Measurements from ENCODE around the gene PHF21B. TPM values are rescaled to one million over a fixed set of nuclear protein-coding genes. Genes with fewer than 3 reads are reported as not detected.

The PHF21B gene
- total RNA-seq, 1 donor from 2014 or later = 6.7 TPM

- peaks cover 4% of the 10 kb centered on the region for H3K27me3 Mint-ChIP-seq (ENCODE audit: insufficient read depth, low read depth)
- Histone ChIP-seq H3K4me2 (no peak overlapping the region), H3K27ac (no peak overlapping the region), H2AFZ (replicated peaks) (no peak overlapping the region), H3K4me3 (no peak overlapping the region), H3K9ac (no peak overlapping the region), H3F3A (ENCODE audit: low read depth) (no peaks in the 10 kb centered on the region), H3K9me3 (ENCODE audit: low read depth) (no peaks in the 10 kb centered on the region), H3K36me3 (no peaks in the 10 kb centered on the region), H4K20me1 (ENCODE audit: low read depth) (peaks cover 86% of the 10 kb centered on the region), H3K4me1 (no peaks in the 10 kb centered on the region), H3K27me3 (no peaks in the 10 kb centered on the region), H3K79me2 (ENCODE audit: low read depth) (peaks cover 47% of the 10 kb centered on the region)
- H3K9me3 Mint-ChIP-seq = no peaks in the 10 kb centered on the region
- no peak overlapping the region for H3K4me3 Mint-ChIP-seq
- H3K27ac Mint-ChIP-seq = no peak overlapping the region
- peaks cover 20% of the 10 kb centered on the region for H3K4me1 Mint-ChIP-seq
- peaks cover 29% of the 10 kb centered on the region for H3K36me3 Mint-ChIP-seq
- no peak for TF ChIP-seq EZH2phosphoT487 (IDR thresholded peaks at IDR 0.05)
- TF ChIP-seq EZH2 (IDR thresholded peaks at IDR 0.05) = no peak
- no peak for TF ChIP-seq CTCF (IDR thresholded peaks at IDR 0.05)
- no peak for DNase-seq (ENCODE audit: low spot score)
Measured at GRCh38 chr22:44932493-44932892, 77.3 kb downstream of the PHF21B start.

GRCh38 chr22:44931766-44932165 is 78.0 kb downstream of the PHF21B start:
- Mint-ChIP-seq H3K27me3 (ENCODE audit: insufficient read depth, low read depth) (peaks cover 4% of the 10 kb centered on the region), H3K4me1 (peaks cover 18% of the 10 kb centered on the region), H3K36me3 (peaks cover 30% of the 10 kb centered on the region), H3K4me3 (no peak overlapping the region), H3K9me3 (peaks cover under 1% of the 10 kb centered on the region), H3K27ac (no peak overlapping the region)
- no peak for DNase-seq (ENCODE audit: low spot score)
- H3K4me3 ChIP-seq = no peak overlapping the region
- H3F3A ChIP-seq (ENCODE audit: low read depth) = no peaks in the 10 kb centered on the region
- H3K27me3 ChIP-seq = no peaks in the 10 kb centered on the region
- H3K36me3 ChIP-seq = no peaks in the 10 kb centered on the region
- no peaks in the 10 kb centered on the region for H3K9me3 ChIP-seq (ENCODE audit: low read depth)
- H3K79me2 ChIP-seq (ENCODE audit: low read depth) = peaks cover 43% of the 10 kb centered on the region
- no peaks in the 10 kb centered on the region for H3K4me1 ChIP-seq
- no peak overlapping the region for H3K9ac ChIP-seq
- peak overlapping the region; percentile 20 for H3K27ac ChIP-seq
- H3K4me2 ChIP-seq = no peak overlapping the region
- peaks cover 86% of the 10 kb centered on the region for H4K20me1 ChIP-seq (ENCODE audit: low read depth)
- TF ChIP-seq CTCF (IDR thresholded peaks at IDR 0.05) = no peak
- TF ChIP-seq EZH2phosphoT487 (IDR thresholded peaks at IDR 0.05) = no peak
- no peak for TF ChIP-seq EZH2 (IDR thresholded peaks at IDR 0.05)
- H2AFZ ChIP-seq (replicated peaks) = no peak overlapping the region

DNA sequence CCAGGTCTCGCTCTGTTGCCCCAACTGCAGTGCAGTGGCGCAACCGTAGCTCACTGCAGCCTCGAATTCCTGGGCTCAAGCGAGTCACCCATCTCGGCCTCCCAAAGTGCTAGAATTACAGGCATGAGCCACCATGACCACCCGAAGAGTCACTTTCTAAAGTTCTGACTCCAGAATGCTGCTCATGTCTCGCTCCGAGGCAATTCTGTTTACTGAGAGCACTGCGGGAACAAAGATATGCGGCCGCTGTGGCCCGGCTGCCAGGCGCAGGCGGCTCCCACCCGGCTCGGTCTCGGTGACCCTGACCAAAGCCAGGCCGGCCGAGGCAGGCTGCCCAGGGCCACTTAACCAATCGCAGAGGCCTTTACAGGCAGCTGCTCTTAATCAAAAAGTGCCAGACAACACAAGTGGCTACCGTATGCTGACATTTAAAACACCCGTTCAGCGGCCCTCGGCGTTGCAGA is 78.7 kb downstream of the PHF21B start:
- Mint-ChIP-seq H3K36me3 (peaks cover 32% of the 10 kb centered on the region), H3K27ac (no peak overlapping the region), H3K9me3 (peaks cover 4% of the 10 kb centered on the region), H3K4me1 (peaks cover 18% of the 10 kb centered on the region), H3K4me3 (no peak overlapping the region), H3K27me3 (ENCODE audit: insufficient read depth, low read depth) (peaks cover 4% of the 10 kb centered on the region)
- peaks cover 36% of the 10 kb centered on the region for H3K79me2 ChIP-seq (ENCODE audit: low read depth)
- no peak overlapping the region for H2AFZ ChIP-seq (replicated peaks)
- H3K4me1 ChIP-seq = no peaks in the 10 kb centered on the region
- no peak overlapping the region for H3K27ac ChIP-seq
- no peak overlapping the region for H3K4me2 ChIP-seq
- H3K9me3 ChIP-seq (ENCODE audit: low read depth) = no peaks in the 10 kb centered on the region
- TF ChIP-seq EZH2 (IDR thresholded peaks at IDR 0.05) (no peak), CTCF (IDR thresholded peaks at IDR 0.05) (no peak), EZH2phosphoT487 (IDR thresholded peaks at IDR 0.05) (no peak)
- H3K27me3 ChIP-seq = no peaks in the 10 kb centered on the region
- H3K36me3 ChIP-seq = no peaks in the 10 kb centered on the region
- peaks cover 80% of the 10 kb centered on the region for H4K20me1 ChIP-seq (ENCODE audit: low read depth)
- no peak overlapping the region for H3K4me3 ChIP-seq
- no peaks in the 10 kb centered on the region for H3F3A ChIP-seq (ENCODE audit: low read depth)
- DNase-seq (ENCODE audit: low spot score) = no peak
- H3K9ac ChIP-seq = no peak overlapping the region

Data from neural progenitor cell (in vitro differentiated cells).